ENCODE measurements around the gene ARMC2.
"Not testable (repeated sequence)": the region's sequence is repeated elsewhere in the genome, so short reads cannot be mapped to it uniquely, and the experiment has no call there.

Gene ARMC2

DNA sequence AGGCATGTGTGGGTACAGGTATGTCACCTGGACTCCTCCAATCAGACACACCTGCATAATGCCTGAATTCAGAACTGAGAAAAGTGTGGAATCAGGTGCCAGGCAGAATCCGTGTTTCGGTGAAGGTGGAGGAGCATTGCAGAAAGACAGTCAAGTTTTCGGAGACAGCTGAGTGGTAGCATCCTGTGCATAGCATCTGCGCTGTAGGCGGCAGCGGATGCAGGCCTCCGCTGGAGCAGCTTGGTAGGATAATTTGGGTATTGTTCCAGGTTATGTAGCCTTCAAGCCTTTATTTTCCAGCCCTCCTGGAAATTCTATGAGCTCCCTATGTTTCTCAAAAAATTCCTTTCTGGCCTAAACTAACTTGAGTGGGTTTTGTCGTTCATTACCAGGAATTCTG lies 15.5 kb upstream of the ARMC2 start:
- no peak for DNase-seq (ENCODE audit: low read depth)

DNA sequence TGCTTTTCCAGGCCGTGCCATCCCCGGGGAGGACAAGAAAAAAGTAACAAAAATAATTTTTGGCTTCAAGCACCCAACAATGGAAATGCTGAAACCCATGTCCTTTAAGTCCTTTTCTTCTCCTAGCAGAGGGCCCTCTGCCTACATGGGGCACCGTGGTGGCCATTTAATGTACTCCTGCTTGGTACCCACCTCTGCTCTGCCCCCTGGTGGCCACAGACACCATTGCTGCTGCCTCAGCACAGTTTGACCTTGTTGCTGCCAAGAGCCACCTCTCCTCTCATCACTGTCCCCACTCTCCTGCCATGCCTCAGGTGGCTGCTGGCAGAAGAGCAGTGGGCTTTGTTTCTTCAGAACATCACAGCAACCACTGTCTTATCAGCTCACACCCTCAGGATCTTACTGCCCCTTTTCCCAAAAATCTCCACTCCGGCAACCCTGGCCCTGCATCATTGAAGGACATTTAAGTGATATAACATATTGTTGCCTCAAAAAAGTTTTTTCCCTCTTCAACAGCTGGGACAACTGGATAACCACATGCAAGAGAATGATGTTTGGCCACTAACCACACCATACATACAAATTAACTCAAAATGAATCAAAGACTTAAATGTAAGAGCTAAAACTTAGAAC lies 12.9 kb upstream of the ARMC2 start:
- peak; percentile 69 for DNase-seq (ENCODE audit: low read depth)

DNA sequence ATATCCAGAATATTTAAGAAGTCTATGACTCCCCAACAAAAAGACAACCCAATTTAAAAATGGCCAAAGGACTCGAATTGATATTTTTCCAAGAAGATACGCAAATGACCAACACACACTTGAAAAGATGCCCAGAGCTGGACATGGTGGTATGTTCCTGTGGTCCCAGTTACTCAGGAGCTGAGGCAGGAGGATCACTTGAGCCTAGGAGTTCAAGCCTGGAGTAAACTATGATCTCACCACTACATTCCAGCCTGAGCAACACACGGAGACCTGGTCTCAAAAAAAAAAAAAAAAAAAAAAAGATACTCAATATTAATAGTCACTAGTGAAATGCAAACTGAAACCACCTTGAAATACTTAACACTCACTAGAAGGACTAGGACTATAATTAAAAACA lies 12.2 kb upstream of the ARMC2 start:
- no peak for DNase-seq (ENCODE audit: low read depth)

DNA sequence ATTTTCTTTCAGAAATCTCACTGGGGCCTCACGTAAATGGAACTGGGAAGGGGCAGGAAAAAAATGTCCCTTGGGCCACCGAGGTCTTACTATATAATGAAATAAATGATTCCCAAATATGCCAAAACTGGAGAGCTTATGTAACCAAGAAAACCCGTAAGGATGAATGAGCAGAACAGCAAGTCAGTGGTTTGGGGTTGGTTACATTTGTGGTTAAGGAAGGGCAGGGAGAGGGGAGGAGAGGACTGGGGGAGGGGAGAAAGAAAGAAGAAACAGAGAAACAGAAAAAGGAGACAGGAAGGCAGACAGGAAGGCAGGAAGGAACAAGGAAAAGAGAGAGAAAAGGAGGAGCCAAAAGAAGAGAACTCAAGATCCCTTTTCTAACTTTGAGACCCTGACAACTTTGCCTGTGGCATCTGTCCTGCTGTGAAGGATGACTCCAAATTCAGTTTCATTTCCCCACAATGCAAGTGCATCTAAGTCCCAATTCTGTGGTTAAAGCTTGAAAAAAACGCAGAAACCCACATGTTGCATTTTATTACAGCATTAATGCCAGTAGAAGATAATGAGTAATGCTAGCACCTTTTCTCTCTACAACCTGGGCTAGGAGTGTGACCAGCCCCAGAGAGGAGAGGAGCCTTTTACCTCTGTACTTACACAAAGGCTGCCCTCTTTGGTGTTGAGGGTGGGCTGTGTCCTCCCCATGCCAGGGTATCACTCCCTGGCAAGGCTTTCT lies 10.8 kb upstream of the ARMC2 start:
- no peak for DNase-seq (ENCODE audit: low read depth)

DNA sequence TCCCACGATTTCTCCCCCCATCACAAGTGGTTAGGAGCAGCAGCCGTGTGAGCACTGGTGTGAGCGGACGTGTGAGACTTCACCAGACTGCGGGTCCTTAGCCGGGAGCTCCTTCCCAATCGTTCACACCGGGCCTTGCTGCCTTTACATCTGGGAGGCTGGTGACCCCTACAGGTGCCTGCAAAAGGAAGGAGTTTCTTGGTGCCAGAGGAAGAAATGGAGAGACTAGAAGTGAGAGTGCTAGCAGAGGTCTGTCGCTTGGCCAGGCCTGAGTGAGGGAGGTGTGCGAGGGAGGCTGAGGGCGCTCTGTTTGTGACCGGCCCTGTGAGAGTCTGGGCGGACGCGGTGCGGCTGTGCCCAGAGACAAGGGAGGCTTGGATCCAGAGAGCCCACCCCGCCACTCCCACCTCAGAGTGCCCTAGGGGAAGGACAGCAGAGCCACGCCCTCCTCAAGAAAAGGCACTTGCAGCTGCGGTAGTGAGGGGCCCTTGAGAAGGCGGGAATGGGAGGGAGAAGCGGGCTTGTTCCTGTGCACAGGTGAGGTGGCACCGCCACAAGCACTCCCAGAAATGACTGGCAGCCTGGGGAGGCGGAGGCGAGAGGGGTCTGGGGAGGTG lies 10.0 kb upstream of the ARMC2 start:
- no peak for DNase-seq (ENCODE audit: low read depth)

DNA sequence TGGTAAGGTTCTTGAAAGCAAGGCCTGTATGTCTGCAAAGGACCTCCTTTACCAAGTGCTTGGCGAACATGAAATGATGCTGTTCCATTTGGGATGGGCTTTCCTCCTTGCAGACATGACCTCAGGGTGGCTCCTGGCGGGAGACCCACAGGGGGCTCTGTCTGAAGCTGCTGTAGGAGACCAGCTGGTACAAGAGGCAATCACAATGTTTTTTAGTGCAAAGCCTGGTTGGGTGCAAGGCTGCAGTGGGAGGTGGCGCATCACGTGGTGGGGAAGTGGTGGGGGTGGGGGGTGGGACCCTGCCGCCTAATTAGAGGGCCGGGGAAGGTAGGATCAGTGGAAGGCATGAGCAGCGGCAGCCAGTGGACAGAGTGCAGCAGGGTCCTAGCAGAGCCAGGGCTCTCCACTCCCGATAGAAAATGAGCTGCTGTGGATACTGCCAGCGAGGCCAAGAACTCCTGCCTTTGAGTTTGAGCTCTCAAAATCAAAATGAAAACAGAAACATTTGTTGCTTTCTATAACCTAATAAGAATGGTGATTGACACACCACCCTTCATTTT lies 9.1 kb upstream of the ARMC2 start:
- no peak for DNase-seq (ENCODE audit: low read depth)

DNA sequence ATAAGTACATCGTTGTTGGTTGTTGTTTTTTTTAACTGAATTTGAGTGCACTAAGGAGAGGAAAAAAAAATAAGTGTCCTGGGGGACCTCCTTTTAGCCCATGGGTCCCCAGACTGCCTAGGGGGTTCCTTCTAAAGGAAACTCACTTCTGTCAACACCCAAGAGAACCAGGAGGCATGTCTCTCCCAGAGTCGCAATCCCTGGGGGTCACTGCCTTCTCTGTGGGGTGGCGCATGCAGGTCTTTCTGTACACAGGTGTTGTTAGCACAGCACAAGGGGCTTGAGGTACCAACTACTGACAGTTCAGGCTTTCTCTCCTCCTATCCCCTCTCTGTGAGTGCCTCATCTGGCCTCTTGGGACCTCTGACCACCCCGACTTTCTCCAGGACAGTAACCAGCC lies 7.3 kb upstream of the ARMC2 start:
- no peak for DNase-seq (ENCODE audit: low read depth)

DNA sequence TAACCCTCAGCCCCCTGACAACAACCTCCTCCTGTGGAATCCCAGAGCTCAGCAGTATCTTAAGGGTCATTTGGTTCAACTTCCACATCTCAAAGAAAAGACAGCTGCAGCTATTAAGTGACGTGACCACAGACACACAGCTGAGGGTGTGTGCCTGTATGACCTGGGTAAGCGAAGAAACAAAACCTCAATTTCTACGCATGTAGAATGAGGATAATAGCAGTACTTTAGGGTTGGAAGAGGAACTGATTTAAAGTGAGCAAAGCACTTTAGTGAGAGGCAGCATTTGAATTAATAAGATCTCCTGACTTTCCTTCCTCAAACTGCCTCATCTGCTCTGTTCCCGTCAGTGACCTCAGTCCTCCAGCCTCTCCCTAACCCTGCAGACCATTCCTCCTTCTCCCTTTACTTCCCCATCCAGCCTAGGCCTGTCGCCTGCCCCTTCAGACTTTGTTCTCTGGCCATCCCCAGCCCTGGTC lies 6.8 kb upstream of the ARMC2 start:
- DNase-seq (ENCODE audit: low read depth): no peak

DNA sequence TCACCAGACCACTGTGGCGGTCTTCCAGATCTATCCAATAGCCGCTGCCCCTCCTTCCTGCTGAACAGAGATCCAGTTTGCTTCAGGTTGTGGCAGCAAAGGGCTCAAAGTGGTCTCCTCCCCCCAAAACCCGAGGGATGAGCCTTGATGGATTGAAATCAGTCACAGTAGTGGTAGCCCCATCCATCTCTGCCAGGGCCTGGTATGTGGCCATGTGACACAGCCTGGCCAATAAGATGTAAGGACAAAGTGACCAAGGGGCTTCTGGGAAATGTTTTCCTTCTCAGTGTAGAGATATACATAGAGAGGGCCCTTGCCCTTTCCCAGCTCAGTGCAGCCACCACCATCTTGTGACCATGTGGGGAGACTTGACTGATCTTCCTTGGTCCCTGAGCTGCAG lies 4.1 kb upstream of the ARMC2 start:
- no peak for DNase-seq (ENCODE audit: low read depth)

DNA sequence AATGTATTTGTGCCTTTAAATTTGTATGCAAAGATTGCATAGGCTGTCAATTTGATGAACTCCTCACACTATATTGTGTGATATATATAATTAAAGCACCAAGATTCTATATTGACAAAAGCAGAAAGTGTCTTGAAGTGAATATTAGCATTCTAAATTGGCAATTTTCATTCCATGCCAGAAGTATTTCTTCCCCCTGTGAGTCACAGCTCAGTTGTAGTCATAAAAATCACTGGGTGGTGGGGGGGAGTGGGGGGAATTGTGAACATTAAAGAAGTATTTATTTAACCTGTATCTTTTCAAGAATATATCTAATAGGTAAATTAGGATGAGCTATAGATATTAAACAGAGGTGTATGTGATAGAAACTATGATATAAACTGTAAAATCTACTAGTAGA lies 3.1 kb upstream of the ARMC2 start:
- DNase-seq (ENCODE audit: low read depth): no peak

DNA sequence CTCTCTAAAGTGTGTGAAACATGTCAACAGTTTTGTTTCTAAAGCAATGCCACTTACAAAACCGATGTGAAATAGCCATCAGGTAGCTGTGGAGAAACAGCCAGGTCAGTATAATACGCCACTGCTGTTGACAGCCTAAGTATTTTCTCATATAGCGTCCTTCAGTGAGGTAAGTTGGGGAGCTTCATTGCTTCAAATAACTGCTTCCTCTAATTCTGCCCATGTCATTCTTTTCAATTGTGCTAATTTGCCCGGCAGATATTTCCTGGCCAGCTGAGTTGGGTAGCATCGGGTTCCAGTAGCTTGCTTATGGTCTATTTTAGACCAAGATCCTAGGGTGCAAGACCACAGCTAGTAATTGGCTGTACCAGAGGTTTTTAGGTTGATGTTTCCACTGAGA lies 2.1 kb upstream of the ARMC2 start:
- no peak for DNase-seq (ENCODE audit: low read depth)

DNA sequence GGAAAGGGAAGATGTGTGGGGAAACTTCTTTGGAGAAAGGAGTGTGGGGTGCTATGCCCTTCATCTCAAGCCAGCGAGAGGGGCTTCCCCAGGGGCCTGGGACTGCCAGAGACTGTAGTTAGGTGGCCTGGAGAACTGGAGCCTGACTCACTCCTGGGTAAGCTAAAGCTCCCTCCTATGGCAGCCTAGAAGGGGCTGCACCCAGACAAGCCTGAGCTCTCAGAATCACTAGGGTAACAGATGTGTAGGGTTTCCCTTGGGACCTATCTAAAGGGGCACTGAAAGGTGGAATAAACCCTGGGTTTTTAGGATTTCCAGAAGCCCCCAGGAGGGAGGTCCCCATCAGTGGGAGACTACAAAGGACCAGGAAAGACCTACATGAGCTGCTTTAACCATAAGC lies 1.6 kb upstream of the ARMC2 start:
- no peak for DNase-seq (ENCODE audit: low read depth)

DNA sequence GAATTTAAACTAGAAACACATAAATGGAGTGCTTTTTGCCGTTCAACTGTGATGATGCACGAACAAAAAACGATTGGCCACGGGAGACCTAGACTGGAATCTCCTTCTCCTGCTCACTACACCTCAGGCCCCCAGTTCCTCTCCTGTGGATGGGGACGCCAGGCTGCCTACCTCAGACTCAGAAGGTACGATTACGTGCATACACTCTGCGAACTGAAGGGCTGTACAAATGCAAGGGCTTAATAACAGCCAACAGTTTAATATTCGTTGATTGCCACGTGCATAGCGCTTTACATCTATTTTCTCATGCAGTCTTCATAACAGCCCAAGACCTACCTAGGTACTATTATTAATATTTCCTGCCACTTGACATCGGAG lies 495 bp upstream of the ARMC2 start:
- no peak for DNase-seq (ENCODE audit: low read depth)

DNA sequence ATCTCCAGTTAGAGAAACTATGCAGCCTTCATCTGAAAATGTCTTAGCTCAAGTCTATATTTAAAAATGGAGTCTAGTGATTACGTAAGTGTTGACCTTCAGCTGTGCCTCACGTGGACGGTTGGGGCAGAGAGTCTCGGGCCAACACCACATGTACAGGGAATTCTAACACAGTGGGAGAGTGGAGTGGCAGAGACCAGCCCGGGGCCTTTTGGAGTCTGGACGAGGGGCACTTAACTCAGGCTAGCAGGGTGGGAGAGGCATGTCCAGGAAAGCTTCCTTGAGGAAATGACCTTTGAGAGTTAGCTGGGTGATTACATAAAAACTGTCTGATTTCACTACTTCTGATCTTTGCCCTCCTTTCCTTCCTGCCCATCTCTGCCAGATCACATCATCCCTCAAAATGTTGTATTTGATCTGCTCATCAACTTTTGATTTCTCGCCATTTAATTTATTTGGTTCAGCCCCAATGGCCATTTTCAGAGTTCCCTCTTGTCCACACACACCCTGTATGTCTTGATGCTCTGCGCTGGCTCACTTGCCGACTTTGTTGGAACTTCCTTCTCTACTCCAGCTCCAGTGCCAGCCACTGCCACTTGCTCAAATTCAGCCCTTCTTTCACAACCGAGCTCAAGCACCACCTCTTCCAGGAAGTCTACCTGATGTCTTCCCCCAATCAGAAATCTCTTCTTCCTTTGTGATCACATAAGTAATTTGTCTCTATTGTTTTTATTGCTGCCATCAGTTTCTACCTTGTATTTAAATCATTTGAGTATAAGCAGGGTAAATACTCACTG lies 2.6 kb downstream of the ARMC2 start:
- no peak for DNase-seq (ENCODE audit: low read depth)

DNA sequence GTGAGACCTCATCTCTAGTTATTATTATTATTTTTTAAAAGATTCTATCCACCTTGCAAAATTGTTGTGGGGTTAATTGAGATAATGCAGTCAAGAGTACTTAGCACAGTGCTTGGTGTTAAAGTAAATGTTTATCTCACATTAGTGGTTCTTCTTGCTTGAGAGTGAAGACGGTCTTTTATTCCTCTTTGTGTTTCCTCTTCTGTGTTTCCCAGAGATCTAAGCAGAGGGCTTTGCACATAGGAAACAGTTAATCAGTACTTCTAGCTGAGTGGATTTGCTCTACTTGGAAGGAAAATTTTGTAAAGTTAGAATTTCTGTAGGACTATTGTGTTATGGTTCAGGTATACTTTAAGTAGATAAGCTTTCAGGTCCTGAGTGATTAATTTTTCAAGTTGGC lies 3.5 kb downstream of the ARMC2 start:
- no peak for DNase-seq (ENCODE audit: low read depth)

DNA sequence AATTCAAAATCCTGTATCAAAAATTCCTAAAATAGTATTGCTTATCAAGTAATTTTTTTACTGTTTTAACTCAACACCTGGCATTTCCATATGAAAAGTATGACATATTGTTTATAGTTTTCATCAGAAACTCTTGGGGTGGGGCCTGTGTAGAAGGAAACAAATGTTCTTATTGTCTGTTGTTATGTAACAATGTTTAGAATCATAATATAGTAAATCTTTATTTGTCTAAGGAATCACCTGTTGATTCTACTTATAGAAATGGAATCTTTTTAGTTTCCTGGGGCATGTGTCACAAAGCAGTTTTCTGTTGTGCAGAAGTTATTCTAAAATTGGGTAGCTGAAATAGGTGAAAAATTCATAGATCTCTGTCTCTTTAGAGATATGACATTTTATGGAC lies 4.9 kb downstream of the ARMC2 start:
- no peak for DNase-seq (ENCODE audit: low read depth)

DNA sequence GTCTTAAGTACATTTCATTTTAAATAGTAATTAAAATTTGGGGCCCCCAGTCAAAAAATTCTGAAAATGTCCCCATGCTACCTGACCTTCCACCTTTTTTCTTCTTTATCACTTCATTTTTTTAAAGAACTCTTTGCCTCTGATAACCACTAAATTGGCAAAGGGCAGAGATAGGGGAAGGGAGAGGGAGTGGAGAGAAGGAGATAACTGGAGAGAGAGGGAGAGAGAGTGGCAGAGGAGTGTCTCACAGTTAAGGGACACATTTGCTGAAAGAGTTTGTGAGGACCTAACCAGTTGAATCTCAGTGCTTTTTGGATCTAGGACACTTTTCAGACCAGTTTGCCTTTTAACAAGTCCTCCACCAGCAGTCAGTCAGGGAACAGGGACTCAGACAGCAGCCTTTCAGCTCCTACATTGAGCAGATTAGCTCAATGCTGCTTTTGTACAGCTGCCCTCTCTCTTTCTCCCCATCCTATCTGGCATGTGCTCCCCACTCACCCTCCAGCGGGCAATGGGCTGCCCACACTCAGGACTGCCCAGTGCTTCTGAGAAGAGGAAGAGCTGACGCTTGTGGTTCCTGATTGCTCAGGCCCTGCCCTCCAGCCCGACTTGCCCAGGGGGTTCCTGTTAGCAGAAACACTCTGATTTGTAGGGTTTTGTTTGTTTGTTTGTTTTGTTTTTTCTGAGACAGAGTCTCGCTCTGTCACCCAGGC lies 14.4 kb downstream of the ARMC2 start:
- DNase-seq (ENCODE audit: low read depth): no peak

DNA sequence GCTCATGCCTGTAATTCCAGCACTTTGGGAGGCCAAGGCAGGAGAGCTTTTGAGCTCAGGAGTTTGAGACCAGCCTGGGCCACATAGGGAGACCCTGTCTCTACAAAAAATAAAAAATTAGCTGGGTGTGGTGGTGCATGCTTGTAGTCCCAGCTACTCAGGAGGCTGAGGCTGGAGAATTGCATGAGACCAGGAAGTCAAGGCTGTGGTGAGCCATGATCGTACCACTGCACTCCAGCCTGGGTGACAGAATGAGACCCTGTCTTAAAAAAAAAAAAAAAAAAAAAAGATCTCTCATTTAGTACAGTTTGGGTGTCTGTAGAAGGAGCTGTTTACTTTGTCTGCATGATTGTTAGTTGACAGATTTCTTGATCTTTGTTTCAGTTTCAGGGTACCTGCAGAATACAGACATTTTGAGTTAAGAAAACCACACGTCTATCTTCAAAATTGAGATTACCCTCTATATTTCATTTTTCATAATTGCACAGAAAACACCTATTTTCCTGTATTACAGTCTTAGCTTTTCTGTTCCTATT lies 17.6 kb downstream of the ARMC2 start:
- DNase-seq (ENCODE audit: low read depth): not testable (repeated sequence)

DNA sequence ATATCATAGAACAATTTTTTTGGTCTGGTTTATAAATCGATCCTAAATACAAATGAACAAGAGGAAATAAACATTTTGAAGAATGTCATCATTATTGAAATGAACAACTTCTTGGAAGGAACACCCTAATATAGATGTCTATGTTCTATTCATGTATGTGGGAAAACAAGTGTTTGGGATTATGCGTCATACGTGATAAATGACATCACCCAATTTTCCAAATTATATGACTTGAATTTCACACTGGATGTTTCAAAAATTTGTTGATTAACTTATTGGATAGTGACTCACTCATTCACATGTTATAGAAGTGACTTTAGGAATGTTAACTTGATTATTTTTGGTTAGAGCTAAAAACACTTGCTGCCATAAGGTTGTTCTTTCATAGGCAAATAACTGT lies 18.6 kb downstream of the ARMC2 start:
- no peak for DNase-seq (ENCODE audit: low read depth)

DNA sequence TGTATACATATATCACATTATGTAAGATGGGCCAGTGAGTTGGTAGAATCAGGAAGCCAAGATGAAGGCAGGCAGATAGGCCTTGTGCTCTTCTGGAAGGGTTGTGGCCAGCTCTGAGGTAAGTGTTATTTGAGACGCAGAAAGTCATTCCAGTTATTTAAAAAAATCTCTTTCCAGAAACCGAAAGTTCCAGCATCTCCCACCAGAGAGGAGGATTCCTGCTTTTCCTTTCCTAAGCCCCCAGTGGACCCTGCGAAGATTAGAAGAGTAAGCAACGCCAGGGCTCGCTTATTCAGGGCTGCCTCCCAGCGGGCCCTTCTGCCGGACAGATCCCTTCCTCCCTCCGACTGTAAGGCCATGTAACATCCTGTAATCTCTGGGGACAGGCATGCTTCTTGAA lies 20.4 kb downstream of the ARMC2 start:
- no peak for DNase-seq (ENCODE audit: low read depth)

DNA sequence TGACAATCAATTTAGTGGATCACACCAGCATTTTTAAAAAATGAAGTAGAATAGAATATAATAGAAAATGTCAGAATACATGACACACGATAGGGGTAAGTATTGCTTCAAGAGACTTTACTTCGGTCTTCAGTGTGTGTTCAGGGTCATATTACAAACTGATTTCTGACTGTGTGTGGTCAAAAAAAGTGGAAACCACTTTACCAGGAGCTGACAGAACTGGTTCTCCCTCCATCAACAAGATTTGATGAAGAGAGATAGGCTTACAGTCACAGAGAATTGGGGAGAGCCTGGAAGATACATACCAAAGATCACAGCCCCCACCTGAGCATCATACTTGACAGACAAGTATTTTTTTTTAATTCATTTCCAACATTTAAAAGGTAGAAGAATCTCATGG lies 21.7 kb downstream of the ARMC2 start:
- no peak for DNase-seq (ENCODE audit: low read depth)

DNA sequence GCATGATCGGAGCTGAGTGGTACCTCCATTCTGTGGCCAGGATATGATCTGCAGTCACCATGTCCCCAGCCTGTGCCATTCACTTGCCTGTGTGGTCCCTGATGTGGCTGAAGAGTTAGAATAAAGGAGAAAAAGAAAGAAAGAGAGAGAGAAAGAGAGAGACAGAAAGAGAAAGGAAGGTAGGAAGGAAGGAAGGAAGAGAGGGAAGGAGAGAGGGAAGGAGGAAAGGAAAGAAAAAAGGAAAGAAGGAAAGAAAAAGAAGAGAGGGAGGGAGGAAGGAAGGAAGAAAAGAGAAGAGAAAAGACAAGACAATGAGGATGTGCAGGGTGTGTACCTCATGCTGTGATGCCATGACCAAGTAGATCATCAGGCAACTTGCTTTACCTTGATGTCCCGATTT lies 22.1 kb downstream of the ARMC2 start:
- no peak for DNase-seq (ENCODE audit: low read depth)
